ENCODE results near the gene PNMA6E.

DNA sequence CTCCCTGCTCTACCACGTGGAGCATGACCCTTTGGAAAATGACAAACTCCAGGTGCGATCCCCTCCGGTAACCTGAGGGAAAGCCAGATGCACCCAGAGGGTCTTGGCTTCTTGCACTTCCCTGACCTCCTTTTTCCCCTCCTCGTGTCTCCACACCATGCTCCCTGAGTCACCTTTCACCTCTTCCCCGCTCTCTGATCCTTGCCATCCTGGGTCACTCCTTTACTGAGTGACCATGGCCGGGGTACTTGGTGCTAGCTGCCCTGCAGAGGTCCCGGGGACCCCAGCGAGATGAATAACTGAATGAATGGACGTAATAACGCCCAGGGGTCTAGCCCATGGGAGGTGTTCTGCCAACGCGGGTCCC is 9.7 kb upstream of the PNMA6E start:
- TF ChIP-seq, protein P1, sequence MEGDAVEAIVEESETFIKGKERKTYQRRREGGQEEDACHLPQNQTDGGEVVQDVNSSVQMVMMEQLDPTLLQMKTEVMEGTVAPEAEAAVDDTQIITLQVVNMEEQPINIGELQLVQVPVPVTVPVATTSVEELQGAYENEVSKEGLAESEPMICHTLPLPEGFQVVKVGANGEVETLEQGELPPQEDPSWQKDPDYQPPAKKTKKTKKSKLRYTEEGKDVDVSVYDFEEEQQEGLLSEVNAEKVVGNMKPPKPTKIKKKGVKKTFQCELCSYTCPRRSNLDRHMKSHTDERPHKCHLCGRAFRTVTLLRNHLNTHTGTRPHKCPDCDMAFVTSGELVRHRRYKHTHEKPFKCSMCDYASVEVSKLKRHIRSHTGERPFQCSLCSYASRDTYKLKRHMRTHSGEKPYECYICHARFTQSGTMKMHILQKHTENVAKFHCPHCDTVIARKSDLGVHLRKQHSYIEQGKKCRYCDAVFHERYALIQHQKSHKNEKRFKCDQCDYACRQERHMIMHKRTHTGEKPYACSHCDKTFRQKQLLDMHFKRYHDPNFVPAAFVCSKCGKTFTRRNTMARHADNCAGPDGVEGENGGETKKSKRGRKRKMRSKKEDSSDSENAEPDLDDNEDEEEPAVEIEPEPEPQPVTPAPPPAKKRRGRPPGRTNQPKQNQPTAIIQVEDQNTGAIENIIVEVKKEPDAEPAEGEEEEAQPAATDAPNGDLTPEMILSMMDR (IDR thresholded peaks at IDR 0.05; ENCODE audit: low read depth, low read length): no peak
- no peak for TF ChIP-seq POLR2A (IDR thresholded peaks at IDR 0.05; ENCODE audit: extremely low read depth, insufficient read length)
